Stomach smooth muscle (tissue), 2 donors: Measurements from ENCODE around the gene PACS2.
A peak's percentile ranks its signal among the peaks of the same experiment; 100 is the strongest.

Source experiments
- H3K27ac ChIP-seq: one replicate; pipeline ENCODE4 v1.7.0; 2013; ENCODE audit warnings: mild to moderate bottlenecking, low read length, inconsistent platforms
- H3K27me3 ChIP-seq, 2 donors: one replicate each; pipeline ENCODE4 v1.7.0; 2013; ENCODE audit warnings: low read length in 2 of 2; ENCODE audit not compliant: insufficient read depth in 2 of 2, control insufficient read depth in 1 of 2
- H3K36me3 ChIP-seq, 2 donors: one replicate each; pipeline ENCODE4 v1.7.0; 2013; ENCODE audit warnings: low read length in 2 of 2; ENCODE audit not compliant: control insufficient read depth in 2 of 2, insufficient read depth in 2 of 2
- H3K4me1 ChIP-seq: one replicate; pipeline ENCODE4 v1.7.0; 2013; ENCODE audit warnings: low read length; ENCODE audit not compliant: control insufficient read depth, insufficient read depth
- H3K4me3 ChIP-seq, 2 donors: one replicate each; pipeline ENCODE4 v1.7.0; 2013; ENCODE audit warnings: low read length in 2 of 2
- H3K9ac ChIP-seq, 2 donors: one replicate each; pipeline ENCODE4 v1.7.0; 2013; ENCODE audit warnings: low read length in 2 of 2, mild to moderate bottlenecking in 1 of 2
- H3K9me3 ChIP-seq, 2 donors: one replicate each; pipeline ENCODE4 v1.7.0; 2013; ENCODE audit warnings: low read length in 2 of 2; ENCODE audit not compliant: control insufficient read depth in 2 of 2
- donor health status: healthy.
- donor health status: Pancreatic carcinoma.

The PACS2 gene

GRCh38 chr14:105376521-105377440, 62.2 kb downstream of the PACS2 start:
- Histone ChIP-seq H3K4me3 (no peak overlapping the region), H3K36me3 (peaks cover 3 to 9% of the 10 kb centered on the region in 2 donors), H3K9ac (no peak overlapping the region), H3K9me3 (no peaks in the 10 kb centered on the region), H3K27me3 (no peaks in the 10 kb centered on the region), H3K27ac (no peak overlapping the region), H3K4me1 (no peaks in the 10 kb centered on the region)

- Histone ChIP-seq H3K27me3 (no peaks in the 10 kb centered on the region), H3K4me3 (no peak overlapping the region), H3K9me3 (no peaks in the 10 kb centered on the region), H3K4me1 (no peaks in the 10 kb centered on the region), H3K27ac (no peak overlapping the region), H3K36me3 (peaks cover 3 to 10% of the 10 kb centered on the region in 2 donors), H3K9ac (no peak overlapping the region)
These were observed 63.1 kb downstream of the PACS2 start for GRCh38 chr14:105377555-105378182.

- Histone ChIP-seq H3K4me1 (no peaks in the 10 kb centered on the region), H3K4me3 (no peak overlapping the region), H3K9me3 (no peaks in the 10 kb centered on the region), H3K27me3 (no peaks in the 10 kb centered on the region), H3K27ac (no peak overlapping the region), H3K36me3 (peaks cover 3 to 15% of the 10 kb centered on the region in 2 donors), H3K9ac (no peak overlapping the region)
These were observed 63.7 kb downstream of the PACS2 start for GRCh38 chr14:105378199-105378598.

- no peaks in the 10 kb centered on the region for H3K4me1 ChIP-seq
- no peak overlapping the region for H3K27ac ChIP-seq
- no peak overlapping the region for H3K4me3 ChIP-seq
- no peaks in the 10 kb centered on the region for H3K27me3 ChIP-seq
- peaks cover 3 to 23% of the 10 kb centered on the region in 2 donors for H3K36me3 ChIP-seq
- H3K9ac ChIP-seq: peak overlapping the region in 1 of 2 donors; percentile 21
- H3K9me3 ChIP-seq: no peaks in the 10 kb centered on the region
These were observed 64.5 kb downstream of the PACS2 start for GRCh38 chr14:105378873-105379685.

GRCh38 chr14:105379946-105380345, 65.4 kb downstream of the PACS2 start:
- Histone ChIP-seq H3K27me3 (no peaks in the 10 kb centered on the region), H3K27ac (no peak overlapping the region), H3K9ac (no peak overlapping the region), H3K4me3 (no peak overlapping the region), H3K9me3 (no peaks in the 10 kb centered on the region), H3K4me1 (no peaks in the 10 kb centered on the region), H3K36me3 (peaks cover 3 to 24% of the 10 kb centered on the region in 2 donors)

GRCh38 chr14:105380756-105381155, 66.2 kb downstream of the PACS2 start:
- Histone ChIP-seq H3K36me3 (peaks cover 3 to 32% of the 10 kb centered on the region in 2 donors), H3K4me1 (no peaks in the 10 kb centered on the region), H3K27ac (no peak overlapping the region)

GRCh38 chr14:105381446-105382342, 67.1 kb downstream of the PACS2 start:
- H3K27me3 ChIP-seq: no peaks in the 10 kb centered on the region
- no peak overlapping the region for H3K27ac ChIP-seq
- H3K4me1 ChIP-seq: no peaks in the 10 kb centered on the region
- H3K9ac ChIP-seq: no peak overlapping the region
- H3K9me3 ChIP-seq: no peaks in the 10 kb centered on the region
- H3K36me3 ChIP-seq: peaks cover 3 to 36% of the 10 kb centered on the region in 2 donors
- no peak overlapping the region for H3K4me3 ChIP-seq

More at GRCh38 chr14:105380756-105381155, 66.2 kb downstream of the PACS2 start:
- no peak overlapping the region for H3K9ac ChIP-seq
- H3K27me3 ChIP-seq: no peaks in the 10 kb centered on the region
- H3K4me3 ChIP-seq: no peak overlapping the region
- no peaks in the 10 kb centered on the region for H3K9me3 ChIP-seq

GRCh38 chr14:105382343-105383082, 68.0 kb downstream of the PACS2 start:
- H3K9me3 ChIP-seq: no peaks in the 10 kb centered on the region
- H3K9ac ChIP-seq: no peak overlapping the region
- H3K36me3 ChIP-seq: peaks cover 3 to 36% of the 10 kb centered on the region in 2 donors
- H3K4me1 ChIP-seq: no peaks in the 10 kb centered on the region
- no peaks in the 10 kb centered on the region for H3K27me3 ChIP-seq
- H3K4me3 ChIP-seq: no peak overlapping the region
- H3K27ac ChIP-seq: no peak overlapping the region

- Histone ChIP-seq H3K4me1 (no peaks in the 10 kb centered on the region), H3K27me3 (no peaks in the 10 kb centered on the region), H3K4me3 (no peak overlapping the region), H3K36me3 (peaks cover 6 to 38% of the 10 kb centered on the region in 2 donors), H3K27ac (no peak overlapping the region), H3K9me3 (no peaks in the 10 kb centered on the region), H3K9ac (no peak overlapping the region)
These were observed 68.7 kb downstream of the PACS2 start for GRCh38 chr14:105383083-105383730.
